Skeletal muscle satellite cell (primary cell): Measurements from ENCODE around the gene FGF11.
A peak's percentile ranks its signal among the peaks of the same experiment; 100 is the strongest.

ENCODE experiments used
- H3K27me3 ChIP-seq: 2 replicates; pipeline ENCODE4 v1.7.0; 2013; ENCODE audit warnings: low read length; ENCODE audit not compliant: control insufficient read depth, insufficient read depth
- H3K36me3 ChIP-seq: 2 replicates; pipeline ENCODE4 v1.7.0; 2013; ENCODE audit warnings: mild to moderate bottlenecking, control low read depth, low read length; ENCODE audit not compliant: insufficient read depth
- H3K4me1 ChIP-seq: 2 replicates; pipeline ENCODE4 v1.7.0; 2013; ENCODE audit warnings: low read length; ENCODE audit not compliant: control insufficient read depth, insufficient read depth
- H3K4me2 ChIP-seq: 2 replicates; pipeline ENCODE4 v1.7.0; 2013; ENCODE audit warnings: mild to moderate bottlenecking, low read length
- H3K4me3 ChIP-seq: 2 replicates; pipeline ENCODE4 v1.7.0; 2013; ENCODE audit warnings: low read length
- H3K9ac ChIP-seq: 2 replicates; pipeline ENCODE4 v1.7.0; 2013; ENCODE audit warnings: mild to moderate bottlenecking, low read depth, low read length, moderate library complexity
- H3K9me3 ChIP-seq: replicated peaks from 2 replicates; pipeline ENCODE4 v1.7.0; 2013; ENCODE audit warnings: mild to moderate bottlenecking, control low read depth, low read length

FGF11 gene

GRCh38 chr17:7486181-7486580 lies 46.9 kb downstream of the FGF11 start:
- Histone ChIP-seq H3K4me1 (peaks cover 40% of the 10 kb centered on the region), H3K4me2 (peak overlapping the region; percentile 99), H3K27me3 (no peaks in the 10 kb centered on the region), H3K9me3 (no peaks in the 10 kb centered on the region), H3K9ac (peak overlapping the region; percentile 49), H3K36me3 (peaks cover 16% of the 10 kb centered on the region), H3K4me3 (peak overlapping the region; percentile 84)

GRCh38 chr17:7490144-7490543 lies 50.8 kb downstream of the FGF11 start:
- peaks cover 38% of the 10 kb centered on the region for H3K4me1 ChIP-seq
- H3K9ac ChIP-seq: no peak overlapping the region
- H3K36me3 ChIP-seq: peaks cover 31% of the 10 kb centered on the region
- H3K27me3 ChIP-seq: no peaks in the 10 kb centered on the region
- no peak overlapping the region for H3K4me2 ChIP-seq
- H3K9me3 ChIP-seq: no peaks in the 10 kb centered on the region
- no peak overlapping the region for H3K4me3 ChIP-seq

GRCh38 chr17:7491583-7491982 lies 52.3 kb downstream of the FGF11 start:
- Histone ChIP-seq H3K27me3 (no peaks in the 10 kb centered on the region), H3K36me3 (peaks cover 40% of the 10 kb centered on the region), H3K4me2 (no peak overlapping the region), H3K4me1 (peaks cover 28% of the 10 kb centered on the region), H3K4me3 (no peak overlapping the region), H3K9me3 (no peaks in the 10 kb centered on the region), H3K9ac (no peak overlapping the region)

- H3K4me1 ChIP-seq: peaks cover 11% of the 10 kb centered on the region
- H3K27me3 ChIP-seq: no peaks in the 10 kb centered on the region
- no peak overlapping the region for H3K4me3 ChIP-seq
- H3K9ac ChIP-seq: no peak overlapping the region
- no peaks in the 10 kb centered on the region for H3K9me3 ChIP-seq
- peaks cover 61% of the 10 kb centered on the region for H3K36me3 ChIP-seq
- H3K4me2 ChIP-seq: no peak overlapping the region
These were observed 54.6 kb downstream of the FGF11 start for GRCh38 chr17:7493941-7494340.
